GM19452 (cell line): ENCODE measurements around the gene ZMYND19.
"Not testable (repeated sequence)": the region's sequence is repeated elsewhere in the genome, so short reads cannot be mapped to it uniquely, and the experiment has no call there.

Source experiments
- ATAC-seq: cut with Tn5 transposase; IDR thresholded peaks from one replicate; pipeline ENCODE4 v1.9.1; 2021; ENCODE audit not compliant: unreplicated experiment

ZMYND19 gene

DNA sequence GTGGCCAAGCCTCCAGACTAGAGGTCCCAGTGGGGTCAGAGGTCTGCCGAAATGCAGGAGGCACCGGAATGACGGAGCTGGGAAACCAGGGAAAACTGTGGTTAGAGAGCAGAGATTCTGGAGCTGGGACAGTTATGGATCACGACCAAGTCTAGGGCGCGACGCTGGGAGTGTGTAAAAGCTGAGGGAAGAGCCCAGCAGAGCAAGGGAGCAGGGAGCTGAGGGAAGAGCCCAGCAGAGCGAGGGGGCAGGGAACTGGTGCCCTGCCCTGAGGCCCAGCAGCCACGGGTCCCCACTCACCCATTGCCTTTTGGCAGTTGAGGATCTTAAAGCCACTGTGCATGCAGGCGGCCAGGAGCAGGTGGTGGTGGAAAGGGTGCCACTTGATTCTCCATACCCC, 26.2 kb downstream of the ZMYND19 start:
- no peak for ATAC-seq

DNA sequence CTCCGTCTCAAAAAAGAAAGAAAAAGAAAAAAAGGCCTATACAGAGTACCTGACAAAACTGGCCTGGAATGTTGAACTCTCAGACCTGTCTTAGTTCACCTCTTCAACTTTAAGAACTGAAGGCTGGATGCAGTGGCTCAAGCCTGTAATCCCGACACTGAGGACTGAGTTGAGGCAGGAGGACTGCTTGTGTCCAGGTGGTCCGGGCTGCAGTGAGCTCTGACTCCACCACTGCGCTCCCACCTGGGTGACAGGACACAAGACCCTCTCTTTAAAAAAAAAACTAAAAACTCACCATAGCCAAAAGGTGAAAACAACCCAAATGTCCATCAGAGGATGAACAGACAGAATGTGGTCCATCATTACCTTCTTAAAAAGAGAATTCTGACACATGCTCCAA, 32.2 kb downstream of the ZMYND19 start:
- ATAC-seq: no peak

DNA sequence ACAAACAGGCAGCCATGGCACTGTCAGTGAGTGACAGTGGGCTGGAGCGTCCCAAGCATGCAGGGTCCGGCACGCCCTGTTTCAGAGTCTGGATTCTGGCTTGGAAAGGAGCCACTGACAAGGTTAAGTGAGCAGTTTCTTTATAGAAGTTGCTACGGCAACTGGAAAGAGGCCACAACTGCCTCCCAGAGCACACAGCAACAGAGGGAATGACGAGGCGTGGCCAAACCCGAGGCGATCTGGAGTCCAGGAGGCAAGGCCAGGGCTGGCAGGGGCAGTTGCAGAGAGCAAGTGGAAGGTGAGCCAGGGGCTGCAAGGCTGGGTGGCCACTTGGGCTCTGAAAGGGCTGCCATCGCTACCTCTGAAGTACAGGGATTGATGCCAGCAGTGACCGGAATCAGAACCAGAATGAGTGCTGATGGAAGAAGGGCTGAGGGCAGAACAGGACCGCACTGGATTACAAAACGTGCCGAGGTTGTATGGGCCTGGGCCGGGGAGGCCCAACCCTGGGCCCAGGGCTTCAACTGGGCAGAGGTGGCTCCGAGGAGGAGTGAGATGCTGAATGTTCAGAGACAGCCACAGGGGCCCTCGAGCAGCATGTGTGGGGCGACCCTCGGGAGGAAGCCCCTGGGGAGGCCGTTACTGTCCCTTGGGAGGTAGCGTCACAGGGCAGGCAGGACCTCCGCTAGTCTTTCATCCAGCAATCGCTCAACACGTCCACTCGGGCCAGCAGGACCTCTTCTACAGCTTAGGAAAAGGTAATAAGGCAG, 34.1 kb downstream of the ZMYND19 start:
- no peak for ATAC-seq

DNA sequence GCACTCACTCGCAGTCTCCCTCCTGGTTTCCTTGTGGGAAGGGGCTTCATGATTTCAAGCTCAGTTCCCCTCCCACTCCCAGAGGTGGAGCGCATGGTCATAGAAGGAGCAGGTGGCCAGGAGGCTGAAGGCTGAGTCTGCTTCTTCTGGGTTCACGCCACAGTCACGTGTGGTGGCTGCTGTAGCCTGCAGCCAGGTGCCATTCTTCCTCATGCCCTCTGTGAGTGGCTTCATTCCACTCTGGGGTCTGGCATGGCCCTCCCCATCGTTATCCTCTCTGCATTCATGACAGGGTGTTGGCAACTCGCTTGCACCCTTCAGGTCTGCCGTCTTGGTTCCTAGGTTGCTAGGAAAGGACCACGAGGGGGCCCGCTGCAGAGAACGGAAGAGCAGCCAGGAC, 35.1 kb downstream of the ZMYND19 start:
- ATAC-seq: no peak

DNA sequence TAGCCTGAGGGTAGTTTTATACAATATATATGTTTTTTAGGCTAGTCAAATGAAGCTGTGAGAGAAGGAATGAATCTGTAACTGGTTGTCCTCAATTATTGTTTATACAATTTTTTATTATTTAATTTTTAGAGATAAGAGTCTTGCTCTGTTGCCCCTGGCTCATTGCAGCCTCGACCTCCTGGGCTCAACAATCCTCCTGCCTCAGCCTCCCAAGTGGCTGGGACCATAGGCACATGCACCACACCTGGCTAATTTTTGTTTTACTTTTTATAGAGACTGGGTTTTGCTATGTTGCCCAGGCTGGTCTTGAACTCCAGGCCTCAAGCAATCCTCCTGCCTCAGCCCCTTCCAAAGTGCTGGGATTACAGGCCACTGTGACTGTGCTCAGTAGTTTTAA, 36.0 kb downstream of the ZMYND19 start:
- no peak for ATAC-seq

DNA sequence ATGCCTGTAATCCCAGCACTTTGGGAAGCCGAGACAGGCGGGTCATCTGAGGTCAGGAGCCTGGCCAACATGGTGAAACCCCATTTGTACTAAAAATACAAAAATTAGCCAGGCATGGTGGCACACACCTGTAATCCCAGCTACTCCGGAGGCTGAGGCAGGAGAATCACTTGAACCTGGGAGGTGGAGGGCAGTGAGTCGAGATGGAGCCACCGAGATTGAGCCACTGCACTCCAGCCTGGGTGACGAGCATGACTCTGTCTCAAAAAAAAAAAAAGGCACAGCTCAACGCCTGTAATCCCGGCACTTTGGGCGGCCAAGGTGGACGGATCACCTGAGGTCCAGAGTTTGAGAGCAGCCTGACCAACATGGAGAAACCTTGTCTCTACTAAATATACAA, 36.7 kb downstream of the ZMYND19 start:
- ATAC-seq: not testable (repeated sequence)

DNA sequence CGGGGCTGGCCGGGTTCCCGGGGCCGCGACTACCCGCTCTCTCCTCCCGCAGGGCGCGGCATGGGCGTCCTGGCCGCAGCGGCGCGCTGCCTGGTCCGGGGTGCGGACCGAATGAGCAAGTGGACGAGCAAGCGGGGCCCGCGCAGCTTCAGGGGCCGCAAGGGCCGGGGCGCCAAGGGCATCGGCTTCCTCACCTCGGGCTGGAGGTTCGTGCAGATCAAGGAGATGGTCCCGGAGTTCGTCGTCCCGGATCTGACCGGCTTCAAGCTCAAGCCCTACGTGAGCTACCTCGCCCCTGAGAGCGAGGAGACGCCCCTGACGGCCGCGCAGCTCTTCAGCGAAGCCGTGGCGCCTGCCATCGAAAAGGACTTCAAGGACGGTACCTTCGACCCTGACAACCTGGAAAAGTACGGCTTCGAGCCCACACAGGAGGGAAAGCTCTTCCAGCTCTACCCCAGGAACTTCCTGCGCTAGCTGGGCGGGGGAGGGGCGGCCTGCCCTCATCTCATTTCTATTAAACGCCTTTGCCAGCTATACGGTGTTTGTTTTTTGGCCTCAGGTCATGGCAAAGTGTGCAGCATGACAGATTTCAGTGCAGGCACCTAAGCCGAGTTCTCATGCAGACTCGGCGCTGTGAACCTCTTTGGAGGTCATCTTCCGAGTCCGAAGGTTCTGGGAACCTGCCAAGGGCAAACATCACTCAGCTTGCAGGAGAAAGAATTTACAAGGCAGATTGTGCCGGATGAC, 38.1 kb downstream of the ZMYND19 start:
- ATAC-seq: peak; percentile 27

DNA sequence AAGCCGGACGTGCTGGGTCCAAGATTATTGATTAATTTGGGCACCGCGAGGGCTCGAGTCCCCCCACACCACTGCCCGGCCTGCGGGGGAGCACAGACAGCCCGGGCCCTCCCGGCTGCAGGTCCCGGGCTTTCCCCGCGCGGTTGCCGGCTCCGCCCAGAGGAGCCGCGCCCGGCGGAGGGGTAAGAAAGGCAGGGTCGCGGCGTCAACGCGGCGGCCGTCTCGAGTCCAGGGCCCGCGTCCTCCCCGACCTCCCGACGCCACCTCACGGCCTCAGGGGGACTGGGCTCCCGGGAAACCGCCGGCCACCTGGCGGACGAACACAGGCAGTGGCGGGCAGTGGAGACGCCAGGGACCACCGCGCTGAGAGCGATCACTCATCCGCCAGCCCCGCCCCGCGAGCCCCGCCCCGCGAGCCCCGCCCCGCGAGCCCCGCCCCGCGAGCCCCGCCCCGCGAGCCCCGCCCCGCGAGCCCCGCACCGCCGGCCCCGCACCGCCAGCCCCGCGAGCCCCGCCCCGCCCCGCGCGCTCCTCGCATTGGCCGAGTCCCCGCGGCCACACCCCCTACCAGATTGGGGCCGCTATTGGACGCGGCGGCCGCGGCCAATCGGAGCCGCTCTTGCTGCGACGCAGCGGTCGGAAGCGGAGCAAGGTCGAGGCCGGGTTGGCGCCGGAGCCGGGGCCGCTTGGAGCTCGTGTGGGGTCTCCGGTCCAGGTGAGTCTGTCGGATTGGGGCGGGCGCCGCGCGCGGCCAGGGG, 38.9 kb downstream of the ZMYND19 start, which contains the start of gene MRPL41:
Gene MRPL41 (plus strand): TSS at position 616 of the 758 bp plus-strand sequence. CDS start 203 bp downstream, outside the sequence.
- ATAC-seq: peak; percentile 79

DNA sequence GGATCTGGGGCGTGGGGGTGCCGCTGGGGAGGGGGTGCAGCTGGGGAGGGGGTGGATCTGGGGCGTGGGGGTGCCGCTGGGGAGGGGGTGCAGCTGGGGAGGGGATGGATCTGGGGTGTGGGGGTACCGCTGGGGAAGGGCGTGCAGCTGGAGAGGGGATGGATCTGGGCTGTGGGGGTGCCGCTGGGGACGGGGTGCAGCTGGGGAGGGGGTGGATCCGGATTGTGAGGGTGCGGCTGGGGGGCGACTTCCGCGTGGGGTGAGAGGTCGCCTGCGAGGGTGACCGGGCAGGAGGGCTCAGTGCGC, 39.4 kb downstream of the ZMYND19 start:
- ATAC-seq: not testable (repeated sequence)

DNA sequence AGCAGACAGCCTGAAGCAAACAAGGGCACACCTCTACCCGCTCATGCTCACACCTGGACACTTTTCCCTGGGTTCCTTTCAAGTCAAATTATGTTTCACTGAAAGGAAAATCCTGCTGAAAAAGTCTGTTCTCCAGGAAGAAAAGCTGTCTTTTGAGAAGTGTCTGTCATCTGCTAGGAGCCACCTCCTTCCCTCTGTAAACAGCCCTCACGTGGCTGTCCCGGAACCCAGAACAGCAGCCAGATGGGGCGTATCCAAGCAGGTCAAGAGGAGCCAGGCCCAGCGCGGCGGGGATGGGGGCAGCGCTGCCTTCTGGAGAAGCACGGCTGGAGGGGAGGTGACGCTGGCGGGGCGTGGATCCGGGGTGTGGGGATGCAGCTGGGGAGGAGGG, 40.1 kb downstream of the ZMYND19 start, which contains the start of gene PNPLA7:
Gene PNPLA7 (minus strand): TSS at position 172 of the 391 bp plus-strand sequence. CDS start 205 bp downstream, outside the sequence.
- no peak for ATAC-seq

DNA sequence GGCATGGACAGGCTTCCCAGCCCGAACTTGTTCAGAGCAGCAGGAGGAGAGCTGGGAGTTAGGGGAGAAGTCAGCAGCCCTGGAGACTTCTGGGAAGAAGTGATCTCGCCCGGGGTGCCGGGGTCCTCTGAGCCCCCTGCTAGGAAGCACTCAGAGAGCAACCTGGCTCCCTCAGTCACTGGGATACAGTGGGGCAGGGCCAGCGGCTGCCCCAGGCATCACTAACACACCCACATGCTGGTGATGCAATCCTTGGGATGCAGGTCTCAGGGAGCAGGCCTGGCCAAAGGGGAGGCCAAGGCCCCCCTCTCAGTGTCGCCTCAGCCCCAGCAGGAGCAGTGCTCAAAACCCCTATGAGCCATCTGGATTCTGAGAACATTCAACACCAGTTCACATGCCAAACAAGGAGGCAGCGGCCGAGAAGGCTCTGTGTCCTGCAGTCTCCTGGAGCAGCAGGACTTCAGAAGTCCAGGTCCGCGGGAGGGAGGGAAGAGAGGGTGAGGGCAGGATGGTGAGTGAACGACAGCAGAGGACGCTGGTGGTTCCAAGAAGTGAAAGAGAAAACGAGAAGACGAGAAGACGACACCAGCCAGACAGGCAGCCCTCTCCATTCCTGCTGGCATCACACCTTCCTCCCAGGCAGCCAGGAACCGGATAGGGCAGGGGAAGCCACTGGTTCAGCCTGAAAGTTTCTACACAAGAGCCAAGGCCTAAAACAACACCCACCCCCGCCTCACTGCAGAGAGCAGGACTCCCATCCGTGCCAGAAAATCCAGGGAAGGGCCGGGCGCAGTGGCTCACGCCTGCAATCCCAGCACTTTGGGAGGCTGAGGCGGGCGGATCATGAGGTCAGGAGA, 42.4 kb downstream of the ZMYND19 start:
- no peak for ATAC-seq

DNA sequence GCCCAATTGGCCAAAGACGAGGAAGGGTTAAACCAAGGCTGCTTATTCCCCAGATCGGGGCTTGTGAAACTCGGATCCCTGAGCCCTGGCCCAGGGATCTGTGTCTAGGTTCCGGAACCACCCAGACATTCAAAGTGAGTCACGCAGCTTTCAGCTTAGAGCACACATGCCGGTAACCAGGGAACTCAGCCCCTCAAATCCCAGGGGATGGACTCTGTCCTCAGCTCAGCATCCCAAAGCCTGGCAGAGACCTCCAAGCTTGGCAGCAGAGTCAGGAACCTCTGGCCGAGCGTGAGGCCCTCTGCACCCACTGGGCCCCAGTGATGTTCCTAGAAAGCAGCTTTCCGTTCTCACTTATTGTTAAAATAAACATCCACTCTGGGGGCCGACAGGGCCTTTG, 45.2 kb downstream of the ZMYND19 start:
- ATAC-seq: no peak

DNA sequence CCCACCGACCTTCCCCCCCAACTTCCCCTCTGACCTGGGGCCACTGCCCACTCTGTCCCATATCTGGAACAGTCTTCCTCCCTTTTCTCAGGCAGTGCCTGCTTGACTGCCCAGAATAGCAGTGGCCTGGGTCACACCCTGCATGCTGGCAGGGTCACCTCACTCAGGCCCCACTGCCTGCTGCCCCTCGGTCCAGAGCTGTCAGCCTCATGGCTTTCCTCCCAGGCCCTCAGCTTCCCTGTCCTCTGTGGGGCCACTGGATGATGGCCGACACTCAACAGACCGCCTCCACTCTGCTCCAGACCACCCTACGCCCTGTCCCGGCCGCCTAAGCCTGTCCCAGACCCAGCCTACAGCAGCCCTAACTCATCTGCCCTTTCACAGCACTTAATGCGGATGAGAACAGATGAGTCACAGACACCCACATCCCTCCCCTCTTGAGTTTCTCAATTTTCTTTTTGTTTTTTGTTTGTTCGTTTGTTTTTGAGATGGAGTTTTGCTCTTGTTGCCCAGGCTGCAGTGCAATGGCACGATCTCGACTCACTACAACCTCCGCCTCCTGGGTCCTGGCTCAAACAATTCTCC, 46.0 kb downstream of the ZMYND19 start:
- no peak for ATAC-seq

DNA sequence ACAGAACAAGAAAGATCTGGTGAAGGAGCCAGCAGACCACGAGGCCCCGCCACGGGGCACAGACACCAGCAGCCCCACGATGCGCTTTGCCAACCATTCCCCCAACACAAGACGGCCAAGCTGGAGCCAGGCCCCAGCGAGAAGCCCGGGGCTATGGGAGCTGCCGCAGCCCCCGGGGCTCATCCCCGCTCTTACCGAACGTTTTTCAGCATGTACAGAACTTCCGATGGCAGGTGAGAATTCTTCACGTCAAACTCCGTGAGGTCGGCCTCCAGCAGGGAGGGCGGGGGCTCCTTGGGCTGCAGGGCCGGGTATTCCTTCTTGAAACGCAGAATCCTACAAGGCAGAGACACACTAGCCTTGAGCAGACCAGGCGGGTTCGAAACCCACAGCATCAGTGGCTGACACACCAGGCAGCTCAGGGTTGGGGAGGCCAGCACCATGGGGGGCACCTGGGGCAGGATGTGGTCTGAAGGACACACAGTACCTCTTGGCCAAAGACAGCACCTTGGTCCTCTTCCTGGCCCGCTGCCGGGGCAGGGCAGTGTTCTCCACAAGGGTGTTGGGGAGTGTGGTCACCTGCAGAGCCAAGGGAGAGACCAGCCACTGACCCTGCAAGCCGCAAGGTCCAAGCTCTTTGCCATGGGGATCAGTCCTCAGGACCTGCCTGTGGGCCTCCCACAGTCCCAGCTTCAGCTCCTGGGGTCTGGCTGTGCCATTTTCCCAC, 46.9 kb downstream of the ZMYND19 start:
- ATAC-seq: no peak

DNA sequence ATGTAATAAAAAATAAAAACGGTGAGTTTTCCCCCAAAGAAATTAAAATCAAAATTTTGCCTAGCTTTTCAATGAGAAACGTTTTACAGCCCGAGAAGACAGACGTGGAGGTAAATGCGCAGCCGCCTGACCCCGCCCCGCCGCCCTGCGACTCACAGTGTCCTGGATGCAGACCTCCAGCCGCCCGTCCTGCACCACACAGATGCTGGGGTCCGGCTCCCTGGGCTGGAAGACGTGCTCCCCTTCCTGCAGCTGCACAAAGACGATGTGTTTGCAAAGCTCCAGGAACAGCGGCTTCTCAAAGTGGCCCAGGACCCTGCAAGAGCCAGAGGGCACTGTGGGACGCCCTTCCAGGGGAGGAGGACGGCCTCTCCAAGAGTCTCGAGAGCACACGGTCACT, 47.8 kb downstream of the ZMYND19 start:
- no peak for ATAC-seq

DNA sequence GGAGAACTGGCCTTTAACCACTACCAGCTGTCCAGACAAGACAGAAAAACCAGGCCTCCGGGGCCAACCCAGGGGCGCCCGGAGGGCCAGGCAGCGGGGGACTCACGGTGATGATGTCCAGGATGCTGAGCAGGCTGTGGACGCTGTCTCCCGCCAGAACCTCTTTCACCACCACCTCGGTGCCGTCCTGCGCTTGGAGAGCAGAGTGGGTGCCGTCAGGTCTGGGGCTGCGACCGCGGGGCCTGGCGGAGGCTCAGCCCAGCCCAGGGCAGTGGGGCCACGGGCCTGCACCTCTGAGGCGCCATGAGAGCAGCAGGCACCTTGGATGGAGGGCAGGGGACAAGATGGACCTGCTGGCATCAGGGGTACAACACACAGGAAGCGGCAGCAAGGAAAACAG, 49.8 kb downstream of the ZMYND19 start:
- ATAC-seq: no peak

DNA sequence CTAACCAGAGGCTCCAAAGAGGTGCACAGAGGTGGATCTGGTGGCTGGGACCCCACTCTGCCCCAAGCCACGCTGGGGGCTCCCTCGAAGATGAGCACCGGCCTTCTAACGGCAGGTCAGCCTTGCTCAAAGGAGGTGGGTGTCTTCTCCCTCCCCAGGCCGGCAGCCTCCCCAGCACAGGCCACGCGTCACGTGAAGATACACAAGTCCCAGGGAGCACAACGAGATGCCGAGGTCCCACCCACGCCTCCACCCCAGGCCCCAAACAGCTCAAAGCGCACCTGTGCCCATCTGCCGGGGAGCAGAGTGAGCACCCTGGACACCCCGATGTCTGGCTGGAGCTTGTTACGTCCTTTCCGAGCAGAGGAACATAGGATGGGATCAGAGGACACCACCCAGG, 52.3 kb downstream of the ZMYND19 start:
- no peak for ATAC-seq

DNA sequence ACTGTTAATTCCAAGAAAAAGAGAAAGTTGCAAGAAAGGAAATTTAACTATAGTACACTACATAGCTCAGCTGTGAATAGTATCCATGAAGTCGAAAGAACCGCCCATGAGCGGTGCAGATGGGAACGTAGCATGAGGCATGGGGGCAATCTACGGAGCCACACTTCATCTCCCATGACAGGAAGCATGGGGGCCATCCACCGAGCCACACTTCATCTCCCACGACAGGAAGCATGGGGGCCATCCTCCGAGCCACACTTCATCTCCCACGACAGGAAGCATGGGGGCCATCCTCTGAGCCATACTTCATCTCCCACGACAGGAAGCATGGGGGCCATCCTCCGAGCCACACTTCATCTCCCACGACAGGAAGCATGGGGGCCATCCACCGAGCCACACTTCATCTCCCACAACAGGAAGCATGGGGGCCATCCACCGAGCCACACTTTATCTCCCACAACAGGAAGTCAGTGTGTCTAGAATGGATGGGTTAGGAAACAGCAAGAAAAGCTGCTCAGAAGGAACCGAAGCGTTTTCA, 53.6 kb downstream of the ZMYND19 start:
- ATAC-seq: not testable (repeated sequence)

DNA sequence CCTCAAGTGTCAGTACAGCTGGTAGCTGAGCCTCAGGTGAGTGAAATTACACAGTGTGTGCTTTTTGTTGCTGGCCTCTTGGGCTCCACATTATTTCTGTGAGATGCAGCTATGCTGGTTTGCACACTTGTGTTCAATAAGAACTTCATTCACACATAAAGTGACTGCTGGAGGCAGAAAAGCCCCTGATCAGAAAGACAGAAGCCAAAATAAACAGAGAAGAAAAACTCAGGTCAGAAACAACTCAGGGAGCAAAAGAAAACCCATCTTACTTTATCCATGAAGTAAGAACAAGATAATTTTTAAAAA, 55.2 kb downstream of the ZMYND19 start:
- ATAC-seq: no peak
